Ecto neural progenitor cell (in vitro differentiated cells): ENCODE results near the gene ZBTB14.

ENCODE experiments used
- DNase-seq: peaks from one replicate; pipeline ENCODE4 v3.0.0-alpha.2; 2018; ENCODE audit warnings: low spot score

Gene ZBTB14

DNA sequence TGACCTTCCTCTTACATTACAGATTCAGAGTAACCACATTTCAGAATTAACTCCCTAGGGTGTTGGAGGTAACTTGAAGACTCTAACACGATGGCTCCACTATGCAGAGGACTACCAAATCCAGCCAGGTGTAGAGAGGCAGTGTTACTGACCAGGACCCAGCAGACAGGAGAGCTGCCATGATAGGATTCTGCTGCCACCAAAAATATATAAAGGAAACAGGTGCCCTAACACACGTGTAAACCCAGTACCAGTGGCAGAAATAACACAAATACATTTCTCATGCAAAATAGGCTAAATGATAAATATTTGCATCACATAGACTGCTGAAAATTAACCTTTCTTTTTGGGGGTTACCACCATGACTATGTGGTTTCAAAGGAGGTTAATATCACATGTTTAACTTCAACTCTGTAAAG is 7.0 kb downstream of the ZBTB14 start:
- no peak for DNase-seq

DNA sequence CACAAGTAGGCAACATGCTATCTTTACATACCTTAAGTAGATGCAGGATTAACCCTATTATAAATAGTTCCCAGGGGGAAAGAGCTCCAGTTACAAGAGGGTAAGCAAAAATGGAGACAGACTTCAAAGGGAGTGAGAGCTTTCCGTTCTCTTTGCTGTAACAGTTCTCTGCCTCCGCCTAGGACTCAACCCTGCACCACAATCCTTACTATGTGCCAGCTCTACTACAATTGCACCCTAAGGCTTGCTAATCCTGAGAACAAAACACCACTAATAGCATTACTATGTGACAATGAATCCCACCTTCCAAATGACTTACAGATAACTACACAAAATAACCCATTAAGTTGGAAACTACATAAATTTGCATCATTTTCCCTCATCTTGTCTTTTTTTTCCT is 7.7 kb downstream of the ZBTB14 start:
- no peak for DNase-seq

DNA sequence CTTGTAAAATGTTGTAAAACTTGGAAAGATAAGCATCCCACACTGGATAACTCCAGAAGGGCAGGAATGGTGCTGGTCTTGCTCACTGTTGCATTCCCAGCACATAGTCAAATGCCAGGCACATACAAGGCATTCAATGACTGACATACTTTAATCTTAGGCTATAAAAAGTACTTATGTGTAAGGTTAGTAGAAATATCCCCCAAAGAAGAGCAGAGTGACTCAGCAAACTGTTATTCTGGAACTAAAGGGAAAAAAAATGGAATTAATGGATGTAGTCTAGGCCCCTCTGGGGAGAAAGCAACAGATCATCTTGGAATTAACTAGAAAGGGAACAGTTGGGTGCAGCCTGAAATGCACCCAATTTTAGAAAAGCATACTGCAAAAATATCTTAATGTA is 9.0 kb downstream of the ZBTB14 start:
- DNase-seq = no peak

DNA sequence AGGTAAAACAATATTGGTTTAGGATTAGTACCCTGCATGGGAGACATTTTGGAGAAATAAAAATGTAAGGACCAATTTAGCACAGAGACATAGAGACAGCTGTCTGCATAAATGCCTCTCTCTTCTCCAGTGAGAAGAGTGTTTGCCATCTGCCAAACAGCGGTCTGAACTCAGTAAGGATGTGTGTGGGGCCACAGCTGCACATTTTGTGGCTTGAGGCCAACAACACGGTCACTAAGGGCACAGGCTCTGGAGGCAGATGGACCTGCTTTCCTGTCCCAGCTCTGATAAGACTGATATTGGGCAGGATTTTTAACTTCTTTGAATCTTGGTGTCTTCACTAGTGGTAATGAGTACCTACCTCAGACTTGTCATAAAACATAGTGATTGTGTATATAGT is 10.2 kb downstream of the ZBTB14 start:
- DNase-seq = no peak

DNA sequence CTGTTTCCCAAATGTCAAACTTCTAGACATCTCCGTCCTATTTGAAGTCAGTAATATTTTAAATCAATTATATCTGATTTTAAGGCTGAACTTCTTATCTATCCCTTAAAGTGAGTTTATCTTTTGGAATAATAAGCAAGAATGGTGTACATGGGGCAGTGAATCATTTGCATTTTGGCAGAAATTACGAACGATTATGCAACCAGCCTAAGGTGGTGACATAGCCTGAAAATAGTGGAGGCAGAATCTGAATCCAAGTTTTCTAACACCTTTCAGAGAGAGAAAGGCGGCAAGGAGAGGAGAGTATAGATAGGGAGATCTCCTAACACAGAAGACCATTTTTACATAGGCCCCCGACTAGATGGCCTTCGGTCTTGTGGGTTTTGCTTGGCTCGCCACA is 10.7 kb downstream of the ZBTB14 start:
- no peak for DNase-seq

DNA sequence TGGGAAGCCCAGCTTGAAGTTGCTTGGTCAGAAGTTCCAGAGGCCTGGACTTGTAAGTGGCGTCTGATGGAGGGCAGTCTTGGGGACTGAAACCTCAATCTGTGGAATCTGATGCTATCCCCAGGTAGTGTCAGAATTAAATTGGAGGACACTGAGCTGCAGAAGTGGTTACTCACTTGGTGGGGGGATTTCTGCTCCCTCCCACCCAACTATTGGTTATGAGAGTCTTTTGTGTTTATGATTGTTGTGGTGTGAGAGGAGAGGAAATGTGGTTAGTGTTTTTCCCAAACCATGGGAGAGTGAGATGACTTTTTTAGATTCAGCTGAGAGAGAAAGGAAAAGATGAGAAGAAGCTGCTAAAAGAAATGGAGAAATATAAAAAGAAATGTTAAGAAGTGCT is 12.8 kb downstream of the ZBTB14 start:
- no peak for DNase-seq

DNA sequence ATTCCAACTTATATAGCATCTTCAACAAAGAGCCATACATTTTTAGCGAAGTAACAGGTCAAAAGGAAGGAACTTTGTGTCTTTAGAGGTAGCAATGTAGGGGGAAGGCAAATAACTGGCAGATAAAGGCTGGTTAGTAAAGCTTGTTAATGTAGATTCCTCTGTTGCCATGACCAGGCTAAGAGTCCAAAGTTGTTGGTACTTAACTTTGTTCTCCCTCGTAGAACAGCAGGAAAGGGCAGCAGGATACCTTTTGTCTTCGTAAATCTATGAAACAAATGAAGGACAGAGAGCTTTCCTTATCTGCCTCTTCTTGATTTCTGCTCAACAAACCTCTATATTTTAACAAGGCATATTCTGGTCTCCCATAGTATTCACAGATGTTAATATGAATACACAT is 18.6 kb downstream of the ZBTB14 start:
- DNase-seq = no peak

DNA sequence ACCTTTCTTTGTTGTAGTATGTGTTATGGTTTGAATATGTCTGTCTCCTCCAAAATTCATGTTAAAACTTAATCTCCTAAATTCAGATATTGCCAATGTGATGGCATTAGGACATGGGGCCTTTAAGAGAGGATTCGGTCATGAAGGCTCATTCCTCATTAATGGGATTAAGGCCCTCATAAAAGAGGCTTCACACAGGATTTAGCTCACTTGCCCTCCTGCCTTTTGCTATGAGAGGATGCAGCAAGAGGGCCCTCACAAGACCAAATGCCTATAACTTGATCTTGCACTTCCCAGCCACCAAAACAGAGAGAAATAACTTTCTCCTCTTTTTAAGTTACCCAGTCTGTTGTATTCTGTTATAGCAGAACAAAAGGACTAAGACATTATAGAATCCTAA is 19.7 kb downstream of the ZBTB14 start:
- no peak for DNase-seq

DNA sequence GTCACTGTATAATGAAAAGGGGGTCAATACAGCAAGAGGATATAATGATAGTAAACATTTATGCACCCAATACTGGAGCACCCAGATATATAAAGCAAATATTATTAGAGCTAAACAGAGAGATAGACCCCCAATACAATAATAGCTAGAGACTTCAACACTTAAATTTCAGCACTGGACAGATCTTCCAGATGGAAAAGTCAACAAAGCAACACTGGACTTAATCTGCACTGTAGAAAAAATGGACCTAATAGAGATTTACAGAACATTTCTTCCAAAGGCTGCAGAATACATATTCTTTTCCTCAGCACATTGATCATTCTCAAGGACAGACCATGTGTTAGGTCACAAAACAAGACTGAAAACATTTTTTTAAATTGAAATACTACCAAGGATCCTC is 26.7 kb downstream of the ZBTB14 start:
- no peak for DNase-seq

DNA sequence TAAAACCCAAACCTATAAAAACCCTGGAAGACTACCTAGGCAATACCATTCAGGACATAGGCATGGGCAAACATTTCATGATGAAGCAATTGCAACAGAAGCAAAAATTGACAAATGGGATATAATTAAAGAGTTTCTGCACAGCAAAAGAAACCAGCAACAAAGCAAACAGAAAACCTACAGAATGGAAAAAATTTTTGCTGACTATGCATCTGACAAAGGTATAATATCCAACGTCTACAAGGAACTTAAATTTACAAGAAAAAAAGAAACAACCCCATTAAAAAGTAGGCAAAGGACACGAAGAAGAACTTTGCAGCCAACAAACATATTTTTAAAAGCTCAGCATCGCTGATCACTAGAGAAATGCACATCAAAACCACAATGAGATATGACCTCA is 28.8 kb downstream of the ZBTB14 start:
- DNase-seq = no peak

DNA sequence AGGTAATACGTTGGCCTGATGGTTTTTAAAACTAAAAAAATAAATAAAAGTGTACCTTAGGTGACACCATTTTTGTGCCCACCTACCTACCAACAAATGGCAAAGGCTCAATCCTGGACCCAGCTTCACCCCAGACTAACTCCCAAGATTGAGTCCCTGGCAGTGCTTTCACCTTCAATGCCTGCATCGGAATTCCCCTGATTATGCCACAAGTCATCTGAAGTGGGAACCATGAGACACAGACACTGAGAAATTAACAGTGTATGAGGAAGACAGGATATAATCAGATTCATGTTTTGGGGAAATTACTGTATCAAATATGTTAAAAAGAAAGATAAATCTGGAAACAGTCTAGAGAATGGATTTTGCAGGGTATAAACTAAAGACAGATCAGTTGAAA is 41.6 kb downstream of the ZBTB14 start:
- no peak for DNase-seq

DNA sequence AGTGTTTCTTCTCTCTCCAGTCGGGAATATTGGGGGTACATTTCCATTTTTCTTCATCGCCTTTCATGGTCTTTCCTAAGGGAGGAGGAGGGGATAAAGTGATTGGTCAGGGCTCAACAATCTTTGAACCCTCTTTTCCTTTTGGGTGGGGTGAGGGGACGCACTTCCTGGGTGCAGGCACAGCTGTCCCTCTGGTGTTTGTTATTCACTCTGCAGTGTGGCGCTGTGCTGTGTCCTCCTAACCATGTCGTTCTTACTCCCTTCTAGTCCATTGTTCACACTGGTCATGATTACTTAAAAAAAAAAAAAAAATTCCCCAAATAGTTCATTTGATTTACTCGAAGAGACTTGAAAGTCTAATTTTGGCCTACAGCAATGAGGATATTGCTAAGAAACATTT is 44.4 kb downstream of the ZBTB14 start:
- DNase-seq = no peak

DNA sequence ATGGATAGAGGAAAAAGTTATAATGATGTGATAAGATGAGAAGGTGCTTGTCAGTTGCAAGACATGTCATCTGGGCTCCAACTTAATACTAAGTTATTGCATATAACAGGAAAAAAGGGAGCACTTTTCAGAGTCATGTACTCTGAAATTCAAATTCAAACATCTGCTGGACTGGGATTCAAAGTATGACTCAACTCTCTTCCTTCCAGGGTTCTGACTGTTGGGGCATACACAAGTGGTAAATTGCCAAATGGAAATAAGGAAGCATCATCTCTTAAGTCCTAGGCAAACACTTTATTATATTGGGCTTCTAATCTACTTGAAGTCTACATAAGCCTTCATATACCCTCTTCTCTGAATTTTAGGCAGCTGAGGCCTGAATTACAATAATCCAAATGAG is 44.9 kb downstream of the ZBTB14 start:
- no peak for DNase-seq

DNA sequence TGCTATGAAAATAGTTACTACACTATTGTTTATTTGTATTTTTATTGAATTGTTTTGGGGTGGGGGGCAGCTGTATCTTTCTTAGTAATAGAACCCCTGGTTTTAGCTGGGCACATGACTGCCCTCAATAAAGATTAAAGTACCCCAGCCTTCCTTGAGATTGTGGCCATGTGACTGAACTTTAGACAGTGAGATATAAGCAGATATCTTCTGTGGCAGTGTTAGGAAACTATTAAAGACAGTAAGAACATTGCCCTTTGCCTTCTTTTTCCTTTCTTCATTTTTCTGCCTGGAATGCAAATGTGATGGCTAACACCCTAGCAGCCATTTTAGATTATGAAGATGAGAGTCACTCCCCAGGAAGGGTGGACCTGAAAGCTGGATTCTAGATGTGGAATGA is 50.6 kb downstream of the ZBTB14 start:
- DNase-seq = no peak

DNA sequence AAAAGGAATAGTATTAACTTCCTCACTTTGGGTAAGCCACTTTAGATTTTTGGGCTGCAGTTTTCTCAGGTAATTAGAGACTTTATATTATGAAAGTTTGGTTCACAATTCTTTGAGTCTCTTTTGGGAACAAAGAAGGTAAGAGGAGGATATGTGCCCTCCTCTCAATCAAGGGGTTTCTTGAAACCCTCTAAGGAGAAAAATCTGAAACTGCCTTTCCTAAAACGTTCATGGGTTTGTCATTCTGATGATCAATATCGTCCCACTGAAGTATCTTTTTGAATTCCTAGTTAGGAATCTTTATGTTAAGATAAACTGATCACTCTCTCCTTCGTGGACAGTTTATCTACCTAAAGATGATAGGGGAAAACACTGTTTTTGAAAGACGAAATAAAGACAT is 56.1 kb downstream of the ZBTB14 start:
- DNase-seq = no peak
